HG03520 (cell line): ENCODE results near the gene EZH1.

Experiments used
- ATAC-seq: cut with Tn5 transposase; IDR thresholded peaks from one replicate; pipeline ENCODE4 v1.9.1; 2021; ENCODE audit warnings: mild to moderate bottlenecking, moderate library complexity; ENCODE audit not compliant: unreplicated experiment

The EZH1 gene

GRCh38 chr17:42684929-42685556 lies 59.8 kb downstream of the EZH1 start:
- ATAC-seq, result no peak

- ATAC-seq, result no peak
These were observed 61.3 kb downstream of the EZH1 start for GRCh38 chr17:42683407-42684034.

GRCh38 chr17:42682722-42683403 lies 62.0 kb downstream of the EZH1 start:
- no peak for ATAC-seq

DNA sequence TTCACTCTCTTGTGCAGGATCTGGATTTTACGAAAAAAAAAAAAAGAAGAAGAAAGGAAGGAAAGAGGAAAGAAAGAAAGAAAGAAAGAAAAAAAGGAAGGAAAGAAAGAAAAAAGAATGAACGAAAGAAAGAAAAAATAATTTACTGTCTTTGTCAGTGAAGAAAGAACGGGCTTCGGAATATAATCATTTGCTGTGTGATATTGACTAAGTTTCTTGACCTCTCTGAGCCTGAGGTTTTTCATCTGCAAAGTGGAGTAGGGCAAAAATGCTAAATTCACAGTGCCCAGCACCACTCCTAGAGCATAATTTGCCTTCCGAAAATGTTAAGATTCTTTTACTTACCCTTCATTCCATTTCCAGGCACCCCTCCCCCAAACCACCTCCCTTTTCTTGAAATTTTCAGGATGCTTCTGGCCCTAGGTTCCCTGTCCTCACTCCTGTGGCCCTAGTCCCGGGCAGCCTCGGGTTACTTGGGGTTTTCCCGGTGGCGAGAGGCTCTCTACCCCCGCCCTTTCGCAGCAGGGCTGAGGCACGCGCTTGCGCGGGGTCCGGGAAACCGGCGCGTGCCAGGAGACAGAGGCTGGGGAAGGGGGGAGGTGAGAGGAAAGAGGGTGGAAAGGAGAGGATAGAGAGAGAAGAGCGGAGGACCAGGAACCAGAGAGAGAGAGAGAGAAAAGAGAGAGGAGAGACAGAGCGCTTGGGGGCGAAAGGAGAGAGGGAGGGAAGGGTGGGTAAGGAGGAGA lies 62.7 kb downstream of the EZH1 start, which contains the start of gene CNTNAP1:
TSS of gene CNTNAP1 (plus strand) at position 556 of the 746 bp plus-strand sequence. CDS start 299 bp downstream, outside the sequence.
- ATAC-seq, result no peak

- ATAC-seq, result no peak
These were observed 64.5 kb downstream of the EZH1 start for GRCh38 chr17:42680331-42680808.

DNA sequence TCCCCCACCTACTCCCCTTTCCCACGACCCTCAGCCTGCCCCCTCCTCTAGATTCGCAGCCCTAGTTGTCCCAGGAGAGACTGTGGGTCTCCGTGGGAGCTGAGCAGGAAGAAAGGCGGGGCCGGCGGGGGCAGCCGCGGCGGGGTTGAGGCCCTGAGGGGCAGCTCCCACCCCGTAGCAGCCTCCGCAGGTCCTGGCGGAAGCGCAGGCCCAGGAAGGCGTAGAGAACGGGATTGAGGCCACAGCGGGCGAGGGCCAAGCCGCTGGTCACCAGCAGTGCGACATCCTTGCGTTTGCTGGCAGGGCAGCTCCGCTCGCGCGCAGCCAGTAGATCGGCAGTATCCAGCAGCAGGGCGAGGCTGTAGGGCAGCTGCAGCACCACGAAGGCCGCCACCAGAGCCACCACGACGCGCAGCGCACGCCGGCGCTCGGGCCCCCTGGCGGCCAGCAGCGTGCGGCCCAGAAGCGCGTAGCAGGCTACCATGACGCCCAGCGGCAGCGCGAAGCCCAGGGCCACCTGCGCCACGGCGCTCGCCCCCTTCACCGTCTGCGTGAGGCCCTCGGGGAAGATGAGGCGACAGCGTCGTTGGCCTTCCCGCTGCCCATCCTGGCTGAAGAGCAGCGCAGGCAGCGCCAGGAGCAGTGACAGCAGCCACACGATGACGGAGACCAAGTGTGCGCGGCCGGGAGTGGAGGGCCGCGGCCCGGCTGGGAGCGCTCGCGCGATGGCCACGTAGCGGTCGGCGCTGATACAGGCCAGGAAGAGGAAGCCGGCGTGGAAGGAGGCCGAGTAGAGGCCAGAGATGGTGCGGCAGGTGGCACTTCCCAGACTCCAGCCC lies 65.1 kb downstream of the EZH1 start:
- ATAC-seq, result no peak

DNA sequence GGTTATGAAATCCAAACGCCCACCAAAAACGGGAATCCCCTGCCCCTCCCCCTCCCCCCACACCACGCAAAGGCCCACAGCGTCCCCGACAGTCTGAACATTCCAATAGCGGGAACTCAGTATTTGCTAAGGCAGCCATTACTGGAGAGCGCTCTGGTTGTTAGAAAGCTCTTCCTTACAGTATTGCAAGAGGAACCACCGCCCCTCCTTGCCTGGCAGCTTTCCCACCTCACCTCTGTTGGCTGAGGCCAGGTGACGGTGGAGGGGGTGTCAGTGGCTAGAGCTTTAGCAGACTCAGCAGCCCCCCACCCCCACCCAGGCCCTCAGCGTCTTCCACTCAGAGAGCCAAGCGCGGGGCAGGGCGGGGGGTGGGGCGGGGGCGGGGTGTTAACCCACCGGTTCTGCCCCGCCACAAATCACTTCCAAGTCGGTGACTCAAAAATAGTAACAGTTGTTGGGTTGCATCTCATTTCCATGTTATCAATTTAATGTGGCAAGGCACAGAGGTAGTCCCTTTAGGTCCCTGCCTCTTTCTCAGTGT lies 65.8 kb downstream of the EZH1 start:
- no peak for ATAC-seq

DNA sequence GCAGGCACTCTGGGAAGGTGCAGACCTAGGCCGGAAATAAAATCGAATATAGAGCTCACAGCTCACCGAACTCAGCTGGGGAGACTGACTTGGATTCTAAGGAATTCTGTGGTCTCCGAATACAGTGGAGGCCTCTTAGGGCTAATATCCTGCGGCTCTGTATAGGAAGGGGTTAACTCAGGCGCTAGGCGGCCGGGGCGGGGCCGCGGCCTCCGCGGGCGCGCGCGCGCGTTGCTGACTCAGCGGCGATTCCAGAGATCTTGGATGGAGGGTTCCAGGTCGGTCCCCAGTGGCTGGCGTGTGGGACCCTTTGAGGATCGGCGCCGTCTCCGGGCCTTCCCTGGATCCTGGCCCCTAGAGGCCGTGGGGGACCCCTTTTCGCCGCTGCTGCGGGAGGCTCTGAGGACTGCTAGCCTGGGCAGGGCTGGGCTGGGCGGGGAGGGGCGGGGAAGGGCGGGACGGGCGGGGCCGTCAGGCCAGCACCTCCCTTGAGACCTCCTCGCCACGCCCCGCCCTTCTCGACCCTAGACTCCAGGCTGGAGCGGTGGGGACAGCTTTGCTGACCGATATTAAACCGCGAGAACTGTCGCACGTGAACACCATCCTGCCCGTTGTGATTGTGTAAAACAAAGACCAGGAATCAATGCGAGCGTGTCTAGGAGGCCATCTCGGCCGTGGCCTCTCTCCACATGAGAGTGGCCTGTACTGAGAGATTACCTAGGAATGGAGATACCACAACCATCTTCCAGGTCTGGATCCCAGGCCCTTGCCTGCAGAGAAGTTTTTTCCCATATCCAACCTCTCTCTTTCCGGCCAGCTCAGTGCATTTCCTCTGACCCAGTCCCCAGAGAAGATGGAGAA lies 66.7 kb downstream of the EZH1 start:
- ATAC-seq, result no peak

GRCh38 chr17:42677012-42677857 lies 67.6 kb downstream of the EZH1 start:
- ATAC-seq, result peak; percentile 72

- ATAC-seq, result no peak
These were observed 68.3 kb downstream of the EZH1 start, which contains the start of gene PLEKHH3 for GRCh38 chr17:42676424-42677011. Gene PLEKHH3, minus strand, starts transcription at chr17:42676994. Its CDS starts 431 bp downstream, at chr17:42676563.

GRCh38 chr17:42675965-42676423 lies 68.8 kb downstream of the EZH1 start:
- no peak for ATAC-seq

DNA sequence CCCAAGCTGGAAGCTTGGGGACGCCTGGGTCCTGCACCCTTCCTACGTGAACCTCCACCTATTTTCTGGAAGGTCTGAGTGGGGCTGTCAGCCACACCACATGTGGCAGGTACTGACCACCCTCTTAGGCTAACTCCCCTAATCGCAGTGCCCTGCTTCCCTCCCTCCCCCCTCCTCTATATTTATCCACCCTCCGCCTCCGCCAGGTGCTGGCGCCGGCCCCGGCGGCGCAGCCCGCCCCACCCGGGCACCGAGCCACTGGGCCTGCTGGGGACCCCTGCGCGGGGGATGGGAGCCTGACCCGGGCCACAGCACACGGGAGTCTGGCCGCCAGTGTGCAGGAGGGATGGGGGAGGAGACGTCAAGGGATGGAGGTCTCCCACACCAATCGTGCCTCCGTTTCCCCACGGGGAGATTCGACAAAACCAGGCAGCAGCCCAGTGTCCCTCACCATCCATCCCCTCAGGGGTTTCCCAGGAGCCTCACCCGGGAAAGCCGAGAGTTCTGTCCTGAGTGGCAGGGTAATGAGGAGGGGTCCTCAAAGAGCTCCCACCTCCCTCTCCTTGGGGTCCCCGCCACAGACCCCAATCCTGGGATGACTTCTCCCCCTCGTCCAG lies 69.4 kb downstream of the EZH1 start:
- ATAC-seq, result no peak

DNA sequence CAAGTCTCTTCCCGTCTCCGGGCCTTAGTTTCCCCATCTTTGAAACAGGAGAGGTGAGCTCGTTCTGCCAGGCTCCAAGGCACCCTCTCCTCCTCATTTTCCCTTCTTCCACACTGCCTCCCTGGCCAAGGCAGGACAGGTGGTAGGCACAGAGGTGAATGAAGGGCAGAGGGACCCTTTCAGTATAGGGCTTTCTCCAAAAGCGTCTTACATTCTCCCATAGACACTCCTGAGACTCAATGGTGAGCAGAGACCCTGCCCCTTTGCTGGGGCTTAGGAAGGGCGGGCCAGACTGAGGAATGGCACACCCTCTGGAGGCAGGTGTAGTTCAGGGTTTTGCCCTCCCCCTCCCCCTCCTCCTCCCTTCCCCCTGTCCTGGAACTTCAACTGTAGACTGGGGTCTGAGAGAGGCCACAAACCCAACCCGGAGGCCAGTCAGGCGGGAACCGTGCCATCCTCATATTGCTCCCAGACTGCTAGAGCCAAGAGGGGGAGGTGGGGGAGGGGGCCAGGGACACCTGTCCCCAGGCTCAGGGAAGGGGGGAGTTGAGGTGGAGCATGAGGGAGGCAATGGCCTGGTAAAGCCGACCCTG lies 70.0 kb downstream of the EZH1 start:
- ATAC-seq, result no peak

- no peak for ATAC-seq
These were observed 70.7 kb downstream of the EZH1 start for GRCh38 chr17:42673885-42674754.

GRCh38 chr17:42673266-42673884 lies 71.5 kb downstream of the EZH1 start:
- no peak for ATAC-seq
